Stimulated activated CD4-positive, alpha-beta T cell treated with anti-CD3 and anti-CD28 coated beads, Interleukin-12 subunit alpha, Interleukin-12 subunit beta, amount 100 ng/mL, for 24 hours (primary cell): ENCODE data around the gene ARHGEF39.
A peak's percentile ranks its signal among the peaks of the same experiment; 100 is the strongest.

Experiments
- DNase-seq, 2 experiments: peaks; one replicate each; pipeline ENCODE4 v3.0.0-alpha.2; 2020; ENCODE audit warnings: low read depth in 2 of 2

The ARHGEF39 gene

DNA sequence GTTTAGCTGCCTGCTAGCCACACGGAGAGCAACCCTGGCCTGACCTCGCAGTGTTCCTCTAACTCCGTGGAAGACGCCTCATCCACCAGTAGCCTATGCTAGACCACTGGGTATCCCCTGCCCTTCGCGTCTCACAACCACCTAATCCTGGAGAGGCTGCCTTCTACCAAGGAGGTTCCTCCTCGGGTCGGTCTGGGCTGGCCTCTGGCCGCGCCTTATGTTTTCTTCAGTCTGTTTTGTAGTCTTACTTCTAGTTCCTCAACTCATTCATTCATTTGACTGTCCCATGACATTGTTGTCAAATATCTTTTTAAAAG, 26.3 kb upstream of the ARHGEF39 start:
- DNase-seq: no peak

DNA sequence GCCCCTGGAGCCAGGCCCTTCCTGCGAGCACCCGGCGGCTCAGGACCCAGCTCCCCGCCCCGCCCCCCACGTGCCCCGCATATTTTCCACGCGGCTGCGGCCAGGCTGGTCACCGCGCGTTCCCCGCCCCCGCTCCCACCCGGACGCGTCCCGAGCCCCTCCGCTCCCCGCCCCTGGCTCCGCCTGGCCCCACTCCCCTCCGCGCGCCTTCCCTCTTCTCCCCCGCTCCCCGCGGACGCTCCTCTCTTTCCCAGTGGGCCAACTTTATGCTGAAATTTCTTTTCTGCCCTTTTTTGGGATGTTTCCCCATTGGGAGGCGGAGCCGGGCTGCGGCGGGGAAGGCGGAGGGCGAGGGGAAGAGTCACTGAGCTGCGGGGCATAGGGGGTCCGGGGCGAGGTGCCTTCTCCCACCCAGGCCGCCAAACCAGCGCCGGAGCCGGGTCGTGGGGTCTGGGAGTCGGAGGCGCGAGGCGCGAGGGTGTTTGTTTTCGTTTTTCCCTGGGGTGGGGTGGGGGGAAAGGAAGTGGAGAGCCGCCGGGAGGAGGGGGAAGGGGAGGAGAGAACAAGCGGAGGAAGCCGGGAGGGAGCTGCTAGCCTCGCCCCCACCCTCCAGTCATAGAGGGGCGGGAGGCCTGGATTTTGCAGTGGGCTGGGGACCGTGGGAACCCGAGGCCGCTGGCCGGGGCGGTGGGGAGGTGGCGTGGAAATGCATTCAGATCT, 25.8 kb upstream of the ARHGEF39 start:
- peak in 1 of 2 experiments; percentile 45 for DNase-seq

DNA sequence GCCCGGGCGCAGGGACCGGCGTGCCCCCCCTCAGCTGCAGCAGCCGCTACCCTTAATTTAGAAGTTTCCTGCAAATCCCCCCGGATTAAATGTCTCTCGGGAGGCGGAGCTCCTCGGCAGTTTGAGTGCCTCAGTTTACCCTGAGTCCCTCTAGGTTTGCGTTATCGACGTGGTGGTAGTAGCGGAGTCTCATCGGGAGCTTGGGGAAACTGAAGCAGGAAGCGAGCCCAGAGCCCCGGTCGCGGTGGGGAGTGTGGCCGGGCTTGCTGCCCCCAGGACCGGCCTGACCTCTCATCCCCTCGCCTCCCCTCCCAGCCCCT, 25.3 kb upstream of the ARHGEF39 start:
- no peak for DNase-seq

DNA sequence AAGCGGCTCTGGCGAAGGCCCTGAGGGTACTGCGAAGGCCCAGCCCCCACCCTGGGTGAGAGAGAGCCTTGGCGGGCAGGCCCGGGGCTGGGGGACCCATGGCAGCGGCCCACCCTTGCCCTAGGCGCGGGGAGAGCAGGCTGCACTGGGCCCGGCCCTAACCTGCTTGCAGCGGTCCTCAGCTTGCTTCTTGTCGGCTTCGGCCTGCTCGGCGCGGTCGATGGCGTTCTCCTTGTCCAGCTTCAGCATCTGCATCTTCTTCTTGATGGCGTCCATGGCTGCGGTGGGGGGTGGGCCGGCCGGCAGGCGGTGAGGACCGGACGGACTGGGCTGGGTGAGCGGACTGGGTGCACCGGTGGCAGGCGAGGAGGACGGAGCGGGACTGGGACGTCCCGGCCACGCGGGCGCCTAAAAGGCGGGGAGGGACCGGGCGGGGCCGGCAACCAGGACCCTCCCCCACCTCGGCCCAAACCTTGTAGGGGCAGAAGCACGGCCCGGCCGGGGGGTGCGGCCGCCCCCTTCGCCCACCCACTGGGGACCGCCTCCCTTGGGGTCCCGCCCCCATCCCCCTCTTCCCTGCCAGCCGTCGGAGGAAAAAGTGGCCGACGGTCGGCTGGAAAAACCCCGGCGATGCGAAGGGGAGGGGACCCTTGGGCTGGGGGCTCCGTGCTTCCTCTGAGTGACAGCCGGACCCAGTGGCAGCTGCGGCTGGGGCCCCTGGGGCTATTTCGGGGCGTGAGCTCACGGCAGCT, 24.7 kb upstream of the ARHGEF39 start, which contains the start of gene TPM2:
TPM2 (minus strand) TSS at position 384 of the 752 bp plus-strand sequence; CDS start at position 276, 108 bp downstream.
- DNase-seq: no peak

DNA sequence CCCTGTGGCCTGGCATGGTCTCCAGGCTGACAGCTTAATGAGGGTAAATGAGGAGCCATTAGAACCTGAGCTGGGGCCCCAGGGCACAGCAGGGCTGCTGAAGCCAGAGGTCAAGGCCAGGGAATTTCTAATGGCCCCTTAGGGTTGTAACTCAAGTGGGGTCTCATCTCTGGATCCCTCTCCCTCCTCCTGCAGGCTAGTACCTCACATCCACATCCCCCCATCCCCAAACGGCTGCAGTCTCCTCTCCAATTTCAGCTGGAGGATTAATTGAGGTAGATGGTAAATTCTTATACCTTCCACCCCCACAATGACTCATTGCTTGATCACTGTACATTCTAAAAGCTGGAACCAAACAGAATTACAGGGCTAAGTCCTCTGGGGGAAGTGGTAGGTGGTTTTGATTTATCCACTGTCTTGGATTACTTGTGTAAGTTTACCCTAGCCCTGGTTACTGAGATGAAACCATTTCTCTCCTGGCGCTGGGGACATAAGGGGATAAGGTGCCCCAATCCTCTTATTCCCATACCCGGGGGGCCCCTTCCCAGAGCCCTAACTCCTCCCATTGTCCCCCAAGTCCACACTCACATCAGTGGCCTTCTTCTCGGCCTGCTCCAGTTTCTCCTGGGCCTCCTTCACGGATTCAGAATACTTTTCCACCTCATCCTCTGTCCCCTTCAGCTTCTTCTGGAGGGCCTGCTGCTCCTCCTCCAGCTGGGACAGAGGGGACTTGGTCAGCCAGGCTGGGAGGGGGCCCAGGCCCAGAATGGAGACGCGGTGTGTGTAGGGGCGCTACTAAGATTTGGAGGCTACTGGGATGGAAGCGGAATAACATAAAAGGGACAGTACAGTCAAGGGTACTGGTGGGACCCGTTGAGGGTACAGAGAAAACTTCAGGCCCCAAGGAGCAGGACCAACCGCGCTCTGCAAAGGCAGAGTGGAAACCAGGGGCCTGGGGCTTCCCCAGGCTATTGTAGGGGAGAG, 23.9 kb upstream of the ARHGEF39 start:
- no peak for DNase-seq

DNA sequence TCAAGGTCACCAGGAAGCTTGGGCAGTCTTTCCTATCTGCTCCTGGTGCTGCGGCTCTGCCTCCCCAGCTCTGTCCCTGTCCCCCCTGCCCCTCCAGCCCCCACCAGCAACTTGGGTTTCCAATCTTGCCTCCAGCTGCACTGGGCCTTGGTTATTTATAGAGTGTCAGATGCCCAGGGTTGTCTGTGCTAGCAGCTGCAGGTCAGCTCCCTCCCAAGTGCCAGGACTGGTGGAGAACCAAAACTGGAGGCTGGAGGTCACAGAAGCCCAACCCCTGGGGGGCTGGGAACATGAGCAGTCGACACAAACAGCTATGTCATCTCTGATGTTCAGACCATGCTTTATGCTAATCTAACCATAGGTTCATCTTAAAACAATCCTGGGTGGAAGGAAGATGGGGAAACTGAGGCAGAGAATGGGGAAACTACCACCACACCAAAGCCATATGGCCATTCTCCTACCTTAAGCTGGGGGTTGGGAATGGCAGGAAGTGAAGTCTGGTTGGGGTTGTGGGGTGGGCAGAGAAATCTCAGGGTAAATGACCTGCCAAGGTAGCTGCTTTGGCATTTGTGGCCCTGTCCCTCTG, 23.1 kb upstream of the ARHGEF39 start:
- DNase-seq: no peak

DNA sequence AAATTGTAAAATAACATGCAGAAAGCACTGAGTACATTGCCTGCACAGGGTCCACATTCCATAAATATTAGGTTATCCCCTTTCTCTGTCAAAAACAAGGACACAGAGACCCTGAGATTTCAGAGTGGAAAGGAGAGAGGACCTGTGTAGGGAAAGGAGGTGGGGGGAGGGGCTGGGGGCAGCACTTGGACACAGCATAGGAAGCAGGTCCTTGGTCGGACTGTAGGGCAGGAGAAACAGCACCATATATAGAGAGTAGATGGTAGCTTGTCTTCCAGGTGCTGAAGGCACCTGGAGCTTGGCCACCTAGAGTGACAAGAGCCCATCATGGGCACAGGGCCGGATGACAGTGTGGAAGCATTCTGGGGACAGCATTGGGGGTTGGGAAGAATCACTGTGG, 22.3 kb upstream of the ARHGEF39 start:
- DNase-seq: no peak

DNA sequence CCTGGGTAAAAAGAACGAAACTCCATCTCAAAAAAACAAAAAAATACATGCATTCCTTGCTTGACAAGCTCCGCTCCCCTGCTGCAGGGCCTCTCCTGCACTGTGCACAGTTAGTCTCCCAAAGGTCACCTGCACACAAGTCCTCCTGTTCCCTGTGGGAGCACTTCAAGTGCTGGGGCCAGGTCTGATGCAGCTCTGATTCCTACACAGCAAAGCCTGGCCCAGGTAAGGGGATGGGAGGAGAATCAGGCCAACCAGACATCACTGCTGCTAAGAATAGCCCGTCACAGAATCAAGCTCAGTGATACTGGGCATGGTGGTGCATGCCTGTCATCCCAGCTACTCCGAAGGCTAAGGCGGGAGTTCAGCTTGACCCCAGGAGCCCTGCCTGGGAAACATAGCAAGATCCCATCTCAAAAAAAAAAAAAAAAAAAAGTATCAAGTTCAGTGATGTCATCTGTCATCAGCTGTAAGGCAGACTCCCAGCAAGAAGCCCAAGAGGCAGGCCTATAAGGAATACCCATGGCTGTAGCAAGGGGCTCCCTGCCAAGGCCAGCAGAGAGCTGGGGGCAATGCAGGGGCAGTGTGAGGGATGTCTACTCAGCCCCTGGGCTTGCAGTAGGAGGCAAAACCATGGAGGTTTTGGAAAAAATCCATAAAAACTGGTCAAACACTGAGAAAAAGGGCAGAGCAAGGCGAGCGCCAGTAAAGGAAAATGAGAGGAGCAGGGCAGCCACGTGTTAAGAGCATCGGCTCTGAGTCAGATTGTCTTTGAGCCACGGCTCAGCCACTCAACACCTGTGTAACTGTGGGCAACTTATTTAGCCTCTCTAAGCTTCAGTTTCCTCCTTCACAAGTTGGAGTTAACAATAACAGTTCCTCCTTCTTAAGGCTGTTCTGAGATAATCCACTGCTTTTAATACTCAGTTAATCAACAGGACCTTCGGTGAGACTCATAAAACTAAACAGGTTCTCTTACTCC, 21.5 kb upstream of the ARHGEF39 start:
- no peak for DNase-seq

DNA sequence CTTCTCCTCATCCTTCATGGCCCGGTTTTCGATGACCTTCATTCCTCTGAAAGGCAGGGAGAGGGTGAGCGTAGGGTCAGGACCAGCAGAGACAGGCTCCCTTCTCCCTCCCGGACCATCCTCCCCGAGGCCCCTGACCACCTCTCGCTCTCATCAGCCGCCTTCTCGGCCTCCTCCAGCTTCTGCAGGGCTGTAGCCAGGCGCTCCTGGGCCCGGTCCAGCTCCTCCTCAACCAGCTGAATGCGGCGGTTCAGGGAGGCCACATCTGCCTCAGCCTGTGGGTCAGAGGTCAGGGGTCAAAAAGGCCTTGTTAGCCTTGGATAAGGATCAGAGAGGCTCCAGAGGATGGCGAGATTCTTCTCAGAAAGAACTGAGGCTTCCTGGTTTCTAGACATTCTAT, 20.5 kb upstream of the ARHGEF39 start:
- no peak for DNase-seq

DNA sequence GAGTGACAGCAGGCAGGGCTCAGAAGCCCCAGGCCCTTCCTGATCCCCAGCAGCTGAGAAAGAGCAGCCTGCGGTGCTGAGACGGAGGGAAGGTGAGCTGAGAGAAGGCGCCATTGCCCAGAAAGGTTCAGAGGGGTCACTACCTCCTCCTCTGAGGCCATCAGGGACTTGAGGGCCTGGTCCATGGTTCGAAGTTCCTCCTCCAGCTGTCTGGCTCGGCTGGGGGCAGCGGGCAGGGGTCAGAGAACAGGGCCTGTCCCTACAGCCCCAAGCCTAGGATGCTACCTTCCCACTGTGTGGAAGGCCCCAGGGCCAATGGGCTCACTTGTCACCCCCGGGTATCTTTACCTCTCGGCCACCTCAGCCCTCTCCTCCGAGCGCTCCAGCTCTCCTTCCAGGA, 19.9 kb upstream of the ARHGEF39 start:
- DNase-seq: no peak

DNA sequence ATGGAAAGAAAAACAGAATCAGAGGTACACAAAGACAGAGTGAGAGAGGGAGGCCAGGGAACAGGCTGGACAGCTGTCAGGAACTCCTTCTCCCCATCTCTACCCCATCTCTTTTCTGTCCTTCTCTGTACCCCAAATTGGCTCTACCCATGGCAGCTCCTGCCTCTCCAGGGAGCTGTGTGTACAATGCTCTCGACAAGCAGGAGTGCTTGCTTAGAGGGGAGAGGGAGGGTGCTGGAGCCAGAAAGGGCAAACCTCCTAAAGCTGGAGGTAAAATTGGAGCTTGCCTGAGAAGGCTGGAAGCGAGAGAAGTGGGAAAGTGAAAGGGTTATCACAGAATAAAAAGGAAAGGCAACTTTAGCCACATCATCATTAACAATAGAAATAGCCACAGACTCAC, 18.3 kb upstream of the ARHGEF39 start:
- no peak for DNase-seq

DNA sequence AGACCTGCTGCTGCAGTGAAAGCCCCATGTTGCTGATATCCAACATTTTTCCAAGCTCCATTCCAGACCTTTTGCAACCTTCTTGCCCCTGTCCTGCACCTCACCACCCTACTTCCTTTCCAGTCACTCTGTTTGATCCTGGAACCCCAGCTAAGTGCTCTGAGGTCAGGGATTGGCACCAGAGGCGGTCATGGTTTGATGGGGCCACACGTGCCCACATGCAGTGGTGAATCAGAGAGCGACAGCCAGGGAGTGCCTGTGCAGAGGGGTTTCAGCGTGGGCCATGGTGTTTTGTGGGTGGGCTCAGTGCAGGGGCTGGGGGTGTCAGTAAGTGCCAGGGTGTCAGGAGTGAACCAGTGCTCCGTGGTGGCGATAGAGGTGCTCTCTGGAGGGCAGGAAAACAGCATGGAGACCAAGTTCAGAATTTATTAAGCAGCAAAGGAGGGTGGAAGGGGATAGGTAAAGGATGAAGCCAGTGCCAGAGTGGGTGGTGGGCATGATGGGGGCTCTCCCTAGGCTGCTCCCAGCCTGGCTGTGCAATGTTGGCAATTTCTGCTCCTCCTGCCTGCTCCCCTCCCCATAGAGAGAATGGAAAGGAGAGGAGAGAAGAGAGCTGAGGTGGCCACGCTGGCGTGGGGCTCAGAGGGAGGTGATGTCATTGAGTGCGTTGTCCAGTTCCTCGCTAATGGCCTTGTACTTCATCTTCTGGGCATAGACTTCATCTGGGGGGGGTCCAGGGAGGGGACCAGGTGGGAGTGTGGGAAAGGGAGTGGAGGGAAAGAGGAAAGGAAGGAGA, 17.7 kb upstream of the ARHGEF39 start:
- no peak for DNase-seq

DNA sequence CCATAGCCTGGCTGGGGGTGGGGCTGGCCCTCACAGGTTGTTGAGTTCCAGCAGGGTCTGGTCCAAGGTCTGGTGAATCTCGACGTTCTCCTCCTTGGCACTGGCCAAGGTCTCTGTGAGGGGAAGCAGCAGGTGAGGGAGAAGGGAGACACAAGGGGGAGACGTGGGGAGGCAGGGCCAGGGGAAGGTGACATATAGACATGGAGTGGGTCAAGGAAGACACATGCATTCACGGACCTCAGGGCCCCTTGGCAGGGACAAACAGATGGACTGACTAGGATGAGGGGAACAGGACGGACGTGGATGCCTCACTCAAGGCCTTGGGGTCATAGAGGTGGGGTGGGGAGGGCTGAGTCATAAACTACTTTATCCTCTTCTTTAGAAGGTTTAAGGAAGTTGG, 17.1 kb upstream of the ARHGEF39 start:
- no peak for DNase-seq

DNA sequence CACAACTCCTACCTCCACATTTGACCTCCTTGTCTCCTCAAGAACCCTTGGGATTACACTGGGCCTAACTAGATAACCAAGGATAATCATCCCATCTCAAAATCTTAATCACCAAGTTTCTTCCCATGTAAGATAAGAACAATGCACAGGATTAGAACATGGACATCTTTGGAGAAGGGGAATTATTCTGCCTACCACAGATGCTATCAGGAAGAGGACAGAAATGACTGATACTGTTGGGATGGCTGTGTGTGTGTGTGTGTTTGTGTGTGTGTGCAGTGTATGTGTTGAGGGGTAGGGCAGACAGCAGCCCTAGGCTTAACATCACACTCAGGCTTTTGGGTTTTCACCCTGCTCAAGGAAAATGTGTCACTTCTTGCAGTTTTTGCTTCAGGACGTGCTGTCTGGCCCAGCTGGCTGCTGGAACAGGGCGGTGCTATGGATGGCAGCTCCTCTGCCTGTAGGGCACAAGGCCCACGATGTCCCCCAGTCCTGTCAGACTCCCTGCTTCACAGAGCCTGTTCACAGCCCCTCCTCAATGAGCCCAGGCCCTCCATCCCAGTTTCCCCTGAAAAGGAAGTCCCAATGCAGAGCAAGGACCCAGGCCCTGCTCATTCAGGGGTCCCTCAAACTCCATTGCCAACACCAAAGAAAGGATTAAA, 16.5 kb upstream of the ARHGEF39 start:
- no peak for DNase-seq

DNA sequence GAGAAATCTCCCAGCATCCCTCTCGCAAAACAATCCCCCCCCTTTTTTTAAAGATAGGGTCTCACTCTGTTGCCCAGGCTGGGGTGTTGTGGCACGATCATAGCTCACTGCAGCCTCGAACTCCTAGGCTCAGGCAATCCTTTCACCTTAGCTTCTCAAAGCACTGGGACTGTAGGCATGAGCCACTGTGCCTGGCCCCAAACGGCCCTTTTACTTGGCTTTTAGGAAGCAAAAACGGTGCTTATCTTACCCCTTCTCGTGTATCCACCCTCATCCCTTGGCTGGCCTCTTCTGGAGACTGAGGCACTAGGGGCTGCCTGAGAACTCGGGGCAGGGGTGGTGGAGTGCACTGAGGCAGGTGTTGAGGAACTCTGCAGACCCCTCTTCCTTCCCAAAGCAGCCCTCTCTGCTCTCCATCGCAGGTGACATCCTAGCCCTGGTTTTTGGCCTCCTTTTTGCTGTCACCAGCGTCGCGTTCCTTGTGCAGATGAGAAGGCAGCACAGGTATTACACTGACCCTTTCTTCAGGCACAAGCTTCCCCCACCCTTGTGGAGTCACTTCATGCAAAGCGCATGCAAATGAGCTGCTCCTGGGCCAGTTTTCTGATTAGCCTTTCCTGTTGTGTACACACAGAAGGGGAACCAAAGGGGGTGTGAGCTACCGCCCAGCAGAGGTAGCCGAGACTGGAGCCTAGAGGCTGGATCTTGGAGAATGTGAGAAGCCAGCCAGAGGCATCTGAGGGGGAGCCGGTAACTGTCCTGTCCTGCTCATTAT, 15.5 kb upstream of the ARHGEF39 start:
- no peak for DNase-seq

DNA sequence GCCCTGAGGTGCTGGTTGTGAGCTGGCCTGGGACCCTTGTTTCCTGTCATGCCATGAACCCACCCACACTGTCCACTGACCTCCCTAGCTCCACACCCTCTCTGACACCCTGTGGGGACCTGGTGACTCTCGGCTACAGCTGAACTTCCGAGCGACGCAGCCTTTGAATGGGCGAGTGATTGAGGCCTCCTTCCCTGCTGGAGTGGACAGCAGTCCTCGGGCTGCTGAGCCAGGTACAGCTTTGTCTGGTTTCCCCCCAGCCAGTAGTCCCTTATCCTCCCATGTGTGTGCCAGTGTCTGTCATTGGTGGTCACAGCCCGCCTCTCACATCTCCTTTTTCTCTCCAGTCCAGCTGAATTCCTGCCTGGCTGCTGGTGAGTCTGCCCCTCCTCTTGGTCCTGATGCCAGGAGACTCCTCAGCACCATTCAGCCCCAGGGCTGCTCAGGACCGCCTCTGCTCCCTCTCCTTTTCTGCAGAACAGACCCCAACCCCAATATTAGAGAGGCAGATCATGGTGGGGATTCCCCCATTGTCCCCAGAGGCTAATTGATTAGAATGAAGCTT, 14.9 kb upstream of the ARHGEF39 start:
- DNase-seq: no peak

DNA sequence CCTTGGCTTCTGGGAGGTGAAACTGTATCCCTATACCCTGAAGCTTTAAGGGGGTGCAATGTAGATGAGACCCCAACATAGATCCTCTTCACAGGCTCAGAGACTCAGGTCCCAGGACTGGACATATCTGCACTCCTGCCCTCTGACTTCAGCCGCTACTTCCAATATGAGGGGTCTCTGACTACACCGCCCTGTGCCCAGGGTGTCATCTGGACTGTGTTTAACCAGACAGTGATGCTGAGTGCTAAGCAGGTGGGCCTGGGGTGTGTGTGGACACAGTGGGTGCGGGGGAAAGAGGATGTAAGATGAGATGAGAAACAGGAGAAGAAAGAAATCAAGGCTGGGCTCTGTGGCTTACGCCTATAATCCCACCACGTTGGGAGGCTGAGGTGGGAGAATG, 14.1 kb upstream of the ARHGEF39 start:
- DNase-seq: no peak

DNA sequence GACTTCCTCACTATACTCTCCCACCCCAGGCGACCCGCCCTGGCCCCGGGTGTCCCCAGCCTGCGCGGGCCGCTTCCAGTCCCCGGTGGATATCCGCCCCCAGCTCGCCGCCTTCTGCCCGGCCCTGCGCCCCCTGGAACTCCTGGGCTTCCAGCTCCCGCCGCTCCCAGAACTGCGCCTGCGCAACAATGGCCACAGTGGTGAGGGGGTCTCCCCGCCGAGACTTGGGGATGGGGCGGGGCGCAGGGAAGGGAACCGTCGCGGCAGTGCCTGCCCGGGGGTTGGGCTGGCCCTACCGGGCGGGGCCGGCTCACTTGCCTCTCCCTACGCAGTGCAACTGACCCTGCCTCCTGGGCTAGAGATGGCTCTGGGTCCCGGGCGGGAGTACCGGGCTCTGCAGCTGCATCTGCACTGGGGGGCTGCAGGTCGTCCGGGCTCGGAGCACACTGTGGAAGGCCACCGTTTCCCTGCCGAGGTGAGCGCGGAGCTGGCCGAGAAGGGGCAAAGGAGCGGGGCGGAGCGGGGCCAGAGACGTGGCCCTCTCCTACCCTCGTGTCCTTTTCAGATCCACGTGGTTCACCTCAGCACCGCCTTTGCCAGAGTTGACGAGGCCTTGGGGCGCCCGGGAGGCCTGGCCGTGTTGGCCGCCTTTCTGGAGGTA, 10.9 kb upstream of the ARHGEF39 start:
- DNase-seq: no peak
